Omental fat pad (tissue), 4 donors: ENCODE results near the gene ZSCAN1. TPM values are rescaled to one million over a fixed set of nuclear protein-coding genes. Genes with fewer than 3 reads are reported as not detected.
A peak's percentile ranks its signal among the peaks of the same experiment; 100 is the strongest.

ENCODE experiments used
- ATAC-seq: fragments of 150-250 bp; one replicate; pipeline ENCODE4 v1.9.1; 2016; ENCODE audit warnings: mild to moderate bottlenecking, moderate library complexity; ENCODE audit not compliant: low FRiP score
- DNase-seq: peaks from one replicate; pipeline ENCODE4 v3.0.0-alpha.2; 2019; ENCODE audit warnings: low spot score
- total RNA-seq, 4 donors: library from RNA; depleted of rRNA; stranded (reverse); fragments of >200 nt; gene quantifications; one replicate each; pipeline ENCODE4 v1.1.0, GENCODE V29; 2016
- TF ChIP-seq, protein P1 (sequence below), 3 donors: fragments of 450-650 bp; IDR thresholded peaks; one replicate each; pipeline ENCODE4 v1.5.1; 2016 to 2017; ENCODE audit warnings: antibody characterized with exemption in 3 of 3, mild to moderate bottlenecking in 3 of 3, moderate library complexity in 2 of 3

The ZSCAN1 gene
- total RNA-seq, 4 donors from 2014 or later, result not detected

DNA sequence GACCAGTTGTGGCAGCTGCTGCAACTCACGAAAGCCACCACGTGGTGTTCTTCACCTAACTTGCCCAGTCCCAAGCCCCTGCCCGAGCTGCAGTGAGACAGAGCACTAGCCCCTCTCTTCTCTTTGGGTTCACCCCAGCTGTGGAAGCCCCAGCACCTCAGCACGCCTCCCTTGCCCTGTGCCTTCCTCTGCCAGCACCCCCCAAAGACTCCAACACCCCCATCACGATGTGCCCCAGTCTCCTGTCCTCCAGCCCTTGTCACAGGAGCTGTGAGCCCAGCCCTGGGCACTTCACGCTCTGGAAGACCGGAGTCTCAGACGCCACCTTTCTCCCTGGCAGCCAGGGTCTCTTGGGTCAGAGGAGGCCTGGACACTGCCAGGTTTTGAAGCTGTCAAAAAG is 23.0 kb downstream of the ZSCAN1 start:
- TF ChIP-seq, protein P1, sequence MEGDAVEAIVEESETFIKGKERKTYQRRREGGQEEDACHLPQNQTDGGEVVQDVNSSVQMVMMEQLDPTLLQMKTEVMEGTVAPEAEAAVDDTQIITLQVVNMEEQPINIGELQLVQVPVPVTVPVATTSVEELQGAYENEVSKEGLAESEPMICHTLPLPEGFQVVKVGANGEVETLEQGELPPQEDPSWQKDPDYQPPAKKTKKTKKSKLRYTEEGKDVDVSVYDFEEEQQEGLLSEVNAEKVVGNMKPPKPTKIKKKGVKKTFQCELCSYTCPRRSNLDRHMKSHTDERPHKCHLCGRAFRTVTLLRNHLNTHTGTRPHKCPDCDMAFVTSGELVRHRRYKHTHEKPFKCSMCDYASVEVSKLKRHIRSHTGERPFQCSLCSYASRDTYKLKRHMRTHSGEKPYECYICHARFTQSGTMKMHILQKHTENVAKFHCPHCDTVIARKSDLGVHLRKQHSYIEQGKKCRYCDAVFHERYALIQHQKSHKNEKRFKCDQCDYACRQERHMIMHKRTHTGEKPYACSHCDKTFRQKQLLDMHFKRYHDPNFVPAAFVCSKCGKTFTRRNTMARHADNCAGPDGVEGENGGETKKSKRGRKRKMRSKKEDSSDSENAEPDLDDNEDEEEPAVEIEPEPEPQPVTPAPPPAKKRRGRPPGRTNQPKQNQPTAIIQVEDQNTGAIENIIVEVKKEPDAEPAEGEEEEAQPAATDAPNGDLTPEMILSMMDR (IDR thresholded peaks at IDR 0.05), result no peak
- DNase-seq (no peak), ATAC-seq (no peak)

DNA sequence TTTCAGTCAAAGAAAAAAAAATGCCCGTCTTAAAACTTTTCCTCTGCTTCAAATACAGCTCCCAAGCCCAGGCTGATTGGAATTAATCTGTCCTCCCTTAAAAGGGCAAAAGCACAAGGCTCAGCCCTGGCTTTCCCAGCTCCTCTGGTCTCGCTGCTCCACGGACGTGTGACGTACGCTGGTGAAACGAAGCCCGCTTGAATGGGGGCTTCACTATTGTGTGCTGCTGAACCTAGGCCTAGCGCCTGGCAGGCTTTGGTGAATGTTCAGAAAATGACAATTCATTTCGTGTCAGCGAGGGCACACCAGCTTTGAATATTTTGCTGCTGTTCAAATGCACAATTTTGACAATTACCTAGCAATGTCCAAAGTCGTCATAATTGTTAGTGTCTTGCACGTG is 24.6 kb downstream of the ZSCAN1 start:
- ATAC-seq (no peak), DNase-seq (no peak)
- TF ChIP-seq, protein P1 (IDR thresholded peaks at IDR 0.05), result no peak

DNA sequence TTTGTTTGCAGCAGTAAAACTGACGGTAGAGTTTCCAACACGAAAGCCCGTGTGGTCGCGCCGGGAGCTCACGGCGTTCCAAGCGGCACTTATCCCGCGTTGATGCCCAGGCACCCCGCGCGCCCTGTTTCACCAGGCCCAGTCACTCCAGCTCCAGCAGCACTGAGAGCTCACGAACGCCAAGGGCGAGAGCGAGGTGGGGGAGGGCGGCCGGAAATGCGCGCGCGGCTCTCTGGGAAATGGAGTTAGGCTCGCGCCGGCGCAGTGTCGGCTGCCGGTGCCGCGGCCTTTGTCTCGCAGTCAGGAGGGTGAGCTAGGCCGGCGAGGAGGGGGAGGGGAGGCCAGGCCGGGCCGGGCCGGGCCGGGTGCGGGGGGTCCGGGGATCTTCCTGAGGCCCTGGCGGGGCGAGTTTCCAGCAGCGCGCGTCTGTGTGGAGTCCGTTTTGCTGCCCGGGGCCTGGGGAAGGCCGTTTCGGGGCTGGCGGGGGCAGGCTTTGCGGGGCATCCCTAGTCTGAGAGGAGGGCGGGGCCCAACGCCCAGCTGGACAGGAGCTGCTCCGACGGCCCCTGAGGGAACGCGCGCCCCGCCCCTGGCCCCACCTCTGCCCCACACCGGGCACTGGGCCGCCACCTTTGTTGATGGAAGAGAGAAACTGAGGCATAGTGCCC is 25.3 kb downstream of the ZSCAN1 start, which contains the start of gene ZNF135:
ZNF135 (plus strand) TSS at position 280 of the 668 bp plus-strand sequence. CDS start 721 bp downstream, outside the sequence.
- TF ChIP-seq, protein P1 (IDR thresholded peaks at IDR 0.05), result no peak

DNA sequence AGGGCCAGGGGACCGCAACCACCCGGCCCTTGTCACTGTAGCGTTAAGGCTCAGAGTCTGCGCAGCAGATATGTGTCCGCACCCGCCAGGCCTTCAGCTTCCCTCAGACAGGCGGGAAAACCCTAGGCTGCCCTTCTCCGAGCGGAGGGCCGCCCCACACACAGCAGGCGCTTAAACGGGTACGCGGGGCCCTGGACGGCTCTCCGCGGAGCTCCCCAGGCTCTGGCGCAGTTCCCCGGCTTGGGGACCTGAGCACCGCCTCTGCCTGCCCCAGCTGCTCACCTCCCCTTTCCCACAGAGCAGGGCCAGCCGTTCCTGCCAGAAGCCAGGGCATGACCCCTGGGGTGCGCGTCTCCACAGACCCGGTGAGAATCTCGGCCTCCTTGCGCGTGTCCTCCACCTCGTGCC is 25.9 kb downstream of the ZSCAN1 start:
- DNase-seq (no peak), ATAC-seq (no peak)
- TF ChIP-seq, protein P1 (IDR thresholded peaks at IDR 0.05), result no peak

More for the DNA sequence above, 25.3 kb downstream of the ZSCAN1 start, which contains the start of gene ZNF135:
- peak; percentile 93 for ATAC-seq
- peak; percentile 44 for DNase-seq

DNA sequence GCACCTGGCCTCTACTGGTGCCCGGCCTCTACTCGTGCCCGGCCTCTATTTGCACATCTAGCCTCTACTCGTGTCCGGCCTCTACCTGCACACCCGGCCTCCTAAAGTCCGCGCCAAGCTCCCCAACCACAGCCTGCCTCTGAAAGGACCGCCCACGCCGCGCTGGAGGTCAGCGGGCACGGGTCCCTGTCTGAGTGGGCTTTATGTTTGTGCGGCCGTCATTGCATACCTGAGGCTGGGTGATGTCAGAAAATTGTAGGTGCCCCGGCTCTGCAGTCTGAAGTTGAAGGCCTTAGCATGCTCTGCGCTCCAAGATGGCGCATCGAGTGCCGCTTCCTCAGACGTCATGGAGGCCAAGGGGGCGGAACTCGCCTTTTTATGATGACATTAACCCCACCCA is 26.4 kb downstream of the ZSCAN1 start:
- DNase-seq (no peak), ATAC-seq (no peak)
- TF ChIP-seq, protein P1 (IDR thresholded peaks at IDR 0.05), result no peak

DNA sequence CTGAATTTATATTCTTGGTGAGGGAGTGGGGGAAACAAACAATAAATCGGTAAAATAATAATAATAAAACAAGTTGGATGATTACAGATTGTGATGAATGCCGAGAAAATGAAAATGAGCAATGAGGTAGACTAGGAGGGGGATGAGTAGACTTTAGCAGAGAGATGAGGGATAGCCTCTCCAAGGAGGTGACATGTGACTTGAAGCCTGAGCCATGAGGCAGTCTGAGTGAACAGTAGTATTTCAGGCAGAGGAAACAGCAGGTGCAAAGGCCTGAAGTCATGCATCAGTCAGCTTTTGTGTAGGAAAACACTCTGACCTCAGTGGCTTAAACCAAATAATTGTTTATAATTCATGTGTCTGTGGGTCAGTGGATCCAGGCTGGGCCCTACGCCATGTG is 29.9 kb downstream of the ZSCAN1 start:
- TF ChIP-seq, protein P1 (IDR thresholded peaks at IDR 0.05), result no peak
- ATAC-seq, result no peak
- no peak for DNase-seq
